Islet of Langerhans (tissue), 1 donor: ENCODE measurements around the gene PIGV.

Experiments used
- FAIRE-seq: peaks from one replicate; lab custom pipeline; 2011; peaks lifted over from hg19 to GRCh38; lab: Jason Lieb, UNC

The PIGV gene

GRCh38 chr1:26774462-26774861 is 13.3 kb upstream of the PIGV start:
- FAIRE-seq, result no peak

- no peak for FAIRE-seq
Measured at GRCh38 chr1:26775666-26776065, 12.1 kb upstream of the PIGV start.

- FAIRE-seq, result no peak
Measured at GRCh38 chr1:26779098-26779668, 8.6 kb upstream of the PIGV start.

DNA sequence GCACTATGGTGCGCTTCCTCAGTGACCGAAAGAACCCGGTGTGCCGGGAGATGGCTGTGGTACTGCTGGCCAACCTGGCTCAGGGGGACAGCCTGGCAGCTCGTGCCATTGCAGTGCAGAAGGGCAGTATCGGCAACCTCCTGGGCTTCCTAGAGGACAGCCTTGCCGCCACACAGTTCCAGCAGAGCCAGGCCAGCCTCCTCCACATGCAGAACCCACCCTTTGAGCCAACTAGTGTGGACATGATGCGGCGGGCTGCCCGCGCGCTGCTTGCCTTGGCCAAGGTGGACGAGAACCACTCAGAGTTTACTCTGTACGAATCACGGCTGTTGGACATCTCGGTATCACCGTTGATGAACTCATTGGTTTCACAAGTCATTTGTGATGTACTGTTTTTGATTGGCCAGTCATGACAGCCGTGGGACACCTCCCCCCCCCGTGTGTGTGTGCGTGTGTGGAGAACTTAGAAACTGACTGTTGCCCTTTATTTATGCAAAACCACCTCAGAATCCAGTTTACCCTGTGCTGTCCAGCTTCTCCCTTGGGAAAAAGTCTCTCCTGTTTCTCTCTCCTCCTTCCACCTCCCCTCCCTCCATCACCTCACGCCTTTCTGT is 7.3 kb upstream of the PIGV start:
- no peak for FAIRE-seq

DNA sequence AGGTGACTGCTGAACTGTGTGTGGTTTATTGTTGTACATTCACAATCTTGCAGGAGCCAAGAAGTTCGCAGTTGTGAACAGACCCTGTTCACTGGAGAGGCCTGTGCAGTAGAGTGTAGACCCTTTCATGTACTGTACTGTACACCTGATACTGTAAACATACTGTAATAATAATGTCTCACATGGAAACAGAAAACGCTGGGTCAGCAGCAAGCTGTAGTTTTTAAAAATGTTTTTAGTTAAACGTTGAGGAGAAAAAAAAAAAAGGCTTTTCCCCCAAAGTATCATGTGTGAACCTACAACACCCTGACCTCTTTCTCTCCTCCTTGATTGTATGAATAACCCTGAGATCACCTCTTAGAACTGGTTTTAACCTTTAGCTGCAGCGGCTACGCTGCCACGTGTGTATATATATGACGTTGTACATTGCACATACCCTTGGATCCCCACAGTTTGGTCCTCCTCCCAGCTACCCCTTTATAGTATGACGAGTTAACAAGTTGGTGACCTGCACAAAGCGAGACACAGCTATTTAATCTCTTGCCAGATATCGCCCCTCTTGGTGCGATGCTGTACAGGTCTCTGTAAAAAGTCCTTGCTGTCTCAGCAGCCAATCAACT is 6.4 kb upstream of the PIGV start:
- no peak for FAIRE-seq

GRCh38 chr1:26782521-26783212 is 5.1 kb upstream of the PIGV start:
- no peak for FAIRE-seq

GRCh38 chr1:26783646-26784022 is 4.1 kb upstream of the PIGV start:
- FAIRE-seq, result no peak

GRCh38 chr1:26784023-26784871 is 3.5 kb upstream of the PIGV start:
- no peak for FAIRE-seq

DNA sequence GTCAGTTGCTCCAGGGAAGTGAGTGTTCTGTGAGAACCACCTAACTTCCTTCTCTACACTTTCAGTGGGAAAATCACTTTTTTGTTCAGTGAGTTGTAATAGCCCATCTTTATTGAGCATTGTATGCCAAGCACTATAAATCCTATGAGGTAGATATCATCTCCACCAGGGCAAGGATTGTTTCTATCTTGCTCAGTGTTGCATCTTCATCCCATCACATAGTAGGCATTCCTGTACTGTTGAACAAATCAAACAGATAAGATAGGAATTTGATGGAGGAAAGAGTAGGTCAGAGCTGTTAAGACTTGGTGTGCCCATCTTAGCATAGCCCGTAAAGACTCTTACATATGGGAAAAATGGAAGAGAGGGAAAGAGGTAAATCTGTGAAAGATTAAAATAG is 2.9 kb upstream of the PIGV start:
- no peak for FAIRE-seq

GRCh38 chr1:26785611-26786436 is 1.9 kb upstream of the PIGV start:
- FAIRE-seq, result no peak

- no peak for FAIRE-seq
Measured at GRCh38 chr1:26786437-26787380, 1.0 kb upstream of the PIGV start.

DNA sequence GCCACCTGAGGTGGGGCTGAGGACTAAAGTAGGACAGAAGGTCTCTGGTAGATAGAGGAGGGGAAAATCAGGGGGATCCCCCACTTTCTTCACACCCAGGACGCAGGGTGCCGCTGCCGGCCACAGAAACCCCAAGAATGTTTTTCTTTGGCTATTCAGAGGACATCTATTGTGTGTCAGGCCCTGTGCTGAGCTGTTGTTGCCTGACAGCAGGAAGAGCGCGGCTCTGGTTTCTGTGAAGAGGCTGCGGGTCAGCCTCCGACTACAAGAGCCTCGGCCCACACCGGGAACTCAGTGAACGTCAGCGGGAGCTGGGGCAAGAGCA is 407 bp upstream of the PIGV start:
- FAIRE-seq, result no peak

DNA sequence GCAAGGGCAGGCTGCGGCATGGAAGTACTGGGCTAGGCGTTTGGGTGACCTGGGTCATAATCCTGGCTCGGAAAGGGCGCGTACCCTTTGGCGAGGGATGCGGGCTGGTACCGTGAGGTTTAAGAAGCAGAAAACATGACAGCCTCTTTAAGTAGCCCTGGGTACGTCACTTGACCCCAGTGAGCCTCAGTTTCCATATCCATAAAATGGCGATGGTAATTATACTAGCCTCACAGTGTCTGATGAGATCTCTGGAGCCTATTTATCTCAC is 700 bp downstream of the PIGV start:
- FAIRE-seq, result no peak

DNA sequence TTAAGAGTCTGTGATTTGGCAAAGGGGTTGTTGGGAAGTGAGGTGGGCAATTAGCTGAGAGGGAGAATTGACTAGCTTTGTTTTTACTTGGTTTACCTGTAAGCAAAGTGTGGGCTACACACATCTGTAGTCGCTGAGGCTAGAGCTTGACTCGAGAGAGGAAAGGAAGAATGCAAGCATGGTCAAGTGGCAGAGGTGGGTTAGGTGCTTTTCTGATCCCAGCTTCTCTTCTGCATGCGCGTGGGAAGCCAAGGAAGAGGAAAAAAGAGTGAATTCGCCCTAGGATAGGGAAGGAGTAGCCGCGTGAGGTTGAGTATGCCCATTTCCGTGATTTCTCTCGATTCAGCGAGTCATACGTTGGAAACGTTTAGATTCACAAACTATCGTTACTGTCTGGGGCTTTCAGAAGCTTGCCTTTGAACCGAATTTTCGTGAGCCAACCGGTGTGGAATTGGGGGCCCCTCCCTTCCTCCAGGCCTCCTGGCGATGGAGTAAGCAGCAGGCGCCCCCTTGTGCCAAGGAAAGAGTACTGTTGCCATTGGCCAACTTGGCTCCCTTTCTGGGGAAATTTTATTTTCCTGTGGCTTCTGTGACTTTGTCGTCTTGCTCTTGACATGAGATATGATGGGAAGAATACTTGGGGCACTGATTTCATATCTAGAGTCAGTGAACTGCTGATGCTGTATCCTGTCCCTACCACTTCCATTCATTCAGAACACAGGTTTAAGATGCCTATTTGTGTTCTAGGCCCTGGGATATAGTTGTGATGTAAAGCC is 1.3 kb downstream of the PIGV start:
- peak; percentile 5 for FAIRE-seq

DNA sequence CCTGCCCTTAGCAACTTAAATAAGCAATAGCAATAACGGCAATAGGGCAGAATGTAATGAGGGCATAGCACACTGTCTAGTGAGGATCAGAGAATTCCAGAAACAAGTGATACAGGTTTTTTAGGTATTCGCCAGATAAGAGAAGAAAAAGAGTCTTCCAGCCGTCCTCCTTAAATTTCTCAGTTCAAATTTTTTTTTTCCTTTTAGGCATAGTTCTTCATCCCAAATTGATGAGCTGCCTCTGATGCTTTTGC is 1.8 kb downstream of the PIGV start:
- FAIRE-seq, result no peak

DNA sequence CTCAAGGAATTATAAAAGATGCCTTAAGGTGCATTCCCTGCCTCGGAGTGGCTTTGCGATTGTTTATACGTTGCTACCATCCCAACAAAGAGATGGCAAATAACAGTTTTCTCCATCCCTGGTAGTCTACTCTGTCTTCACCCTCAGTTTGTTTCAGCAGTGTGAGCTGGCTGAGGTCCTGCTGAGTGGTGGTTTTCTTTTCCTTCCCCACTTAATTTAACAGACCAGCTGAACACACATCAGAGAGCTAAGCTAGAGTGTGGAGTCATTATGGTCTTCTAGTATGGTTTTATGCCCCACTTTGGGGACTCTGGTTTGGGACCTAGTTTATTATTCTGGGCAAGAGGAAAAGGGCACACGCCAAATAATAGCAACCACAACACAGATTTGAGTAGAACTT is 2.2 kb downstream of the PIGV start:
- FAIRE-seq, result no peak

GRCh38 chr1:26790551-26790953 is 2.8 kb downstream of the PIGV start:
- no peak for FAIRE-seq

- FAIRE-seq, result no peak
Measured at GRCh38 chr1:26791148-26791547, 3.4 kb downstream of the PIGV start.

- no peak for FAIRE-seq
Measured at GRCh38 chr1:26791626-26792025, 3.9 kb downstream of the PIGV start.

- FAIRE-seq, result no peak
Measured at GRCh38 chr1:26792924-26793323, 5.2 kb downstream of the PIGV start.

DNA sequence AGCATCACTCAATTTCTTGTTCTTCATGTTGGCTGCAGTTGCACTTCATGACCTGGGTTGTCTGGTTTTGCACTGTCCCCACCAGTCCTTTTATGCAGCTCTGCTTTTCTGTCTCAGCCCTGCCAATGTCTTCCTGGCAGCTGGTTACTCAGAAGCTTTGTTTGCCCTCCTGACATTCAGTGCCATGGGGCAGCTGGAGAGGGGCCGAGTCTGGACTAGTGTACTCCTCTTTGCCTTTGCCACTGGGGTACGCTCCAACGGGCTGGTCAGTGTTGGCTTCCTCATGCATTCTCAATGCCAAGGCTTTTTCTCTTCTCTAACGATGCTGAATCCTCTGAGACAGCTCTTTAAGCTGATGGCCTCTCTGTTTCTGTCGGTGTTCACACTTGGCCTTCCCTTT is 6.6 kb downstream of the PIGV start:
- no peak for FAIRE-seq
